ENCODE results near the gene COPB1. TPM values are rescaled to one million over a fixed set of nuclear protein-coding genes. Genes with fewer than 3 reads are reported as not detected.
A peak's percentile ranks its signal among the peaks of the same experiment; 100 is the strongest.

COPB1 gene
- total RNA-seq, 2 experiments from 2014 or later: 93.1 to 95.9 TPM

- Mint-ChIP-seq H3K4me1 (ENCODE audit: low read depth) (no peaks in the 10 kb centered on the region), H3K27ac (no peak overlapping the region), H3K27me3 (no peaks in the 10 kb centered on the region), H3K36me3 (ENCODE audit: low read depth) (peaks cover 73% of the 10 kb centered on the region), H3K4me3 (no peak overlapping the region), H3K9me3 (no peaks in the 10 kb centered on the region)
- no peak for DNase-seq
- H3K27me3 ChIP-seq (ENCODE audit: control insufficient read depth in 1 of 2, insufficient read depth in 2 of 2, low read length in 2 of 2): no peaks in the 10 kb centered on the region
- ATAC-seq (ENCODE audit: poor library complexity): no peak
- H3K4me3 ChIP-seq (ENCODE audit: low read length): no peak overlapping the region
- H3K27ac ChIP-seq (ENCODE audit: low read depth in 1 of 2, low read length in 2 of 2): no peak overlapping the region
- CTCF ChIA-PET: interaction anchor here (0.7 to 2.3 kb wide), 4 partner anchors 14 to 268 kb away, joined by 3 to 13 read pairs (median 3); no protein-coding TSS in a partner anchor
- POLR2A ChIA-PET: no interaction called here
- intact Hi-C loops (cut with DNase I, micrococcal nuclease): loop anchor here in 1 of 2 experiments (2.0 to 10.0 kb wide), 2 partner anchors 18 to 504 kb away; no protein-coding TSS in a partner anchor
- peaks cover 3% of the 10 kb centered on the region for H3K4me1 ChIP-seq (ENCODE audit: insufficient read depth, low read length)
- H3K9me3 ChIP-seq (ENCODE audit: control insufficient read depth in 1 of 2, insufficient read depth in 1 of 2, low read length in 2 of 2): no peaks in the 10 kb centered on the region
- H3K36me3 ChIP-seq (ENCODE audit: insufficient read depth, low read length): peaks cover 58% of the 10 kb centered on the region
- TF ChIP-seq CTCF (IDR thresholded peaks at IDR 0.05): no peak
Measured at GRCh38 chr11:14458377-14458776, 41.2 kb downstream of the COPB1 start.

- no peaks in the 10 kb centered on the region for H3K27me3 Mint-ChIP-seq
- ChIA-PET POLR2A (interaction anchor here (0.8 to 1.3 kb wide), 5 partner anchors 9 to 155 kb away, joined by 3 to 5 read pairs (median 3); no protein-coding TSS in a partner anchor), CTCF (interaction anchor here (0.5 to 3.4 kb wide), 25 partner anchors 9 to 1077 kb away, joined by 3 to 38 read pairs (median 3); partner anchors contain the start of gene COPB1)
- Histone ChIP-seq H3K9me3 (ENCODE audit: control insufficient read depth in 1 of 2, insufficient read depth in 1 of 2, low read length in 2 of 2) (no peaks in the 10 kb centered on the region), H3K36me3 (ENCODE audit: insufficient read depth, low read length) (peaks cover 38% of the 10 kb centered on the region), H3K4me1 (ENCODE audit: insufficient read depth, low read length) (no peaks in the 10 kb centered on the region), H3K27me3 (ENCODE audit: control insufficient read depth in 1 of 2, insufficient read depth in 2 of 2, low read length in 2 of 2) (no peaks in the 10 kb centered on the region), H3K27ac (ENCODE audit: low read depth in 1 of 2, low read length in 2 of 2) (no peak overlapping the region), H3K4me3 (ENCODE audit: low read length) (no peak overlapping the region)
- H3K9me3 Mint-ChIP-seq: no peaks in the 10 kb centered on the region
- no peak for ATAC-seq (ENCODE audit: poor library complexity)
- no peak overlapping the region for H3K4me3 Mint-ChIP-seq
- H3K27ac Mint-ChIP-seq: no peak overlapping the region
- H3K36me3 Mint-ChIP-seq (ENCODE audit: low read depth): peaks cover 84% of the 10 kb centered on the region
- H3K4me1 Mint-ChIP-seq (ENCODE audit: low read depth): no peaks in the 10 kb centered on the region
- DNase-seq: no peak
- TF ChIP-seq CTCF (IDR thresholded peaks at IDR 0.05): no peak
- intact Hi-C loops (cut with DNase I, micrococcal nuclease): loop anchor here (1.0 to 10.0 kb wide), 4 partner anchors 155 to 683 kb away; no protein-coding TSS in a partner anchor
Measured at GRCh38 chr11:14455648-14456430, 43.8 kb downstream of the COPB1 start.

- no peak overlapping the region for H3K27ac Mint-ChIP-seq
- H3K36me3 ChIP-seq (ENCODE audit: insufficient read depth, low read length): peaks cover 31% of the 10 kb centered on the region
- peak; percentile 77 for TF ChIP-seq CTCF (IDR thresholded peaks at IDR 0.05)
- peak in 3 of 14 experiments; percentile 31 to 56 (median 55) for DNase-seq
- POLR2A ChIA-PET: interaction anchor here (0.8 to 1.3 kb wide), 4 partner anchors 11 to 155 kb away, joined by 3 to 5 read pairs (median 3); no protein-coding TSS in a partner anchor
- ATAC-seq (ENCODE audit: poor library complexity): peak; percentile 52
- no peak overlapping the region for H3K27ac ChIP-seq (ENCODE audit: low read depth in 1 of 2, low read length in 2 of 2)
- no peak overlapping the region for H3K4me3 ChIP-seq (ENCODE audit: low read length)
- H3K27me3 ChIP-seq (ENCODE audit: control insufficient read depth in 1 of 2, insufficient read depth in 2 of 2, low read length in 2 of 2): no peaks in the 10 kb centered on the region
- intact Hi-C loops (cut with DNase I, micrococcal nuclease): loop anchor here (1.0 to 10.0 kb wide), 4 partner anchors 154 to 682 kb away; no protein-coding TSS in a partner anchor
- no peaks in the 10 kb centered on the region for H3K27me3 Mint-ChIP-seq
- peaks cover 82% of the 10 kb centered on the region for H3K36me3 Mint-ChIP-seq (ENCODE audit: low read depth)
- no peaks in the 10 kb centered on the region for H3K9me3 Mint-ChIP-seq
- H3K9me3 ChIP-seq (ENCODE audit: control insufficient read depth in 1 of 2, insufficient read depth in 1 of 2, low read length in 2 of 2): no peaks in the 10 kb centered on the region
- CTCF ChIA-PET: interaction anchor here (0.5 to 3.4 kb wide), 27 partner anchors 9 to 1076 kb away, joined by 3 to 38 read pairs (median 3); partner anchors contain the start of gene COPB1
- H3K4me1 ChIP-seq (ENCODE audit: insufficient read depth, low read length): no peaks in the 10 kb centered on the region
- no peak overlapping the region for H3K4me3 Mint-ChIP-seq
- no peaks in the 10 kb centered on the region for H3K4me1 Mint-ChIP-seq (ENCODE audit: low read depth)
Measured at GRCh38 chr11:14454861-14455632, 44.6 kb downstream of the COPB1 start.
